Osteoblast (primary cell): ENCODE data around the gene KCTD19. TPM values are rescaled to one million over a fixed set of nuclear protein-coding genes. Genes with fewer than 3 reads are reported as not detected.

Experiments
- DNase-seq: peaks from one replicate; pipeline ENCODE4 v3.0.0; 2011; ENCODE audit warnings: low spot score, mixed read lengths; ENCODE audit not compliant: insufficient read length; ENCODE audit errors: missing footprints
- H2AFZ ChIP-seq: 2 replicates; pipeline ENCODE4 v1.6.0; 2011; ENCODE audit warnings: mild to moderate bottlenecking, low read length
- H3K27ac ChIP-seq: 2 replicates; pipeline ENCODE4 v1.5.1; 2011; ENCODE audit warnings: mild to moderate bottlenecking, low read depth, low read length, moderate library complexity
- H3K27me3 ChIP-seq: 2 replicates; pipeline ENCODE4 v1.6.0; 2012; ENCODE audit warnings: mild to moderate bottlenecking, control low read depth, inconsistent platforms, low read length, moderate library complexity; ENCODE audit not compliant: insufficient read depth
- H3K36me3 ChIP-seq: 2 replicates; pipeline ENCODE4 v1.5.1; 2011; ENCODE audit warnings: mild to moderate bottlenecking, low read length, control low read depth, moderate library complexity; ENCODE audit not compliant: insufficient read depth
- H3K4me1 ChIP-seq: 2 replicates; pipeline ENCODE4 v1.5.1; 2011; ENCODE audit warnings: mild to moderate bottlenecking, low read length, control low read depth, moderate library complexity; ENCODE audit not compliant: insufficient read depth
- H3K4me2 ChIP-seq: 2 replicates; pipeline ENCODE4 v1.6.0; 2011; ENCODE audit warnings: mild to moderate bottlenecking, low read length; ENCODE audit not compliant: insufficient read depth
- H3K4me3 ChIP-seq: fragments of 200-600 bp; sonication (generic); 3 replicates; pipeline ENCODE4 v1.5.1; 2012; ENCODE audit warnings: mild to moderate bottlenecking, low read length, inconsistent platforms; ENCODE audit not compliant: insufficient read depth
- H3K79me2 ChIP-seq: 2 replicates; pipeline ENCODE4 v1.6.0; 2012; ENCODE audit warnings: mild to moderate bottlenecking, low read length, control low read depth, inconsistent platforms; ENCODE audit not compliant: insufficient read depth
- H3K9me3 ChIP-seq: 2 replicates; pipeline ENCODE4 v1.5.1; 2011; ENCODE audit warnings: low read depth, low read length, control low read depth
- H4K20me1 ChIP-seq: 2 replicates; pipeline ENCODE4 v1.6.0; 2012; ENCODE audit warnings: mild to moderate bottlenecking, low read length, control low read depth; ENCODE audit not compliant: insufficient read depth
- total RNA-seq: library from RNA; depleted of rRNA; stranded (reverse); fragments of >200 nt; gene quantifications from 2 replicates; pipeline ENCODE4 v1.2.3, GENCODE V29; 2012
- TF ChIP-seq, protein P1 (sequence below): IDR thresholded peaks from 2 replicates; pipeline ENCODE4 v1.5.1; 2011; ENCODE audit warnings: mild to moderate bottlenecking, low read depth, low read length, moderate library complexity; ENCODE audit errors: extremely low read depth

KCTD19 gene
- total RNA-seq, 1 donor: not detected

DNA sequence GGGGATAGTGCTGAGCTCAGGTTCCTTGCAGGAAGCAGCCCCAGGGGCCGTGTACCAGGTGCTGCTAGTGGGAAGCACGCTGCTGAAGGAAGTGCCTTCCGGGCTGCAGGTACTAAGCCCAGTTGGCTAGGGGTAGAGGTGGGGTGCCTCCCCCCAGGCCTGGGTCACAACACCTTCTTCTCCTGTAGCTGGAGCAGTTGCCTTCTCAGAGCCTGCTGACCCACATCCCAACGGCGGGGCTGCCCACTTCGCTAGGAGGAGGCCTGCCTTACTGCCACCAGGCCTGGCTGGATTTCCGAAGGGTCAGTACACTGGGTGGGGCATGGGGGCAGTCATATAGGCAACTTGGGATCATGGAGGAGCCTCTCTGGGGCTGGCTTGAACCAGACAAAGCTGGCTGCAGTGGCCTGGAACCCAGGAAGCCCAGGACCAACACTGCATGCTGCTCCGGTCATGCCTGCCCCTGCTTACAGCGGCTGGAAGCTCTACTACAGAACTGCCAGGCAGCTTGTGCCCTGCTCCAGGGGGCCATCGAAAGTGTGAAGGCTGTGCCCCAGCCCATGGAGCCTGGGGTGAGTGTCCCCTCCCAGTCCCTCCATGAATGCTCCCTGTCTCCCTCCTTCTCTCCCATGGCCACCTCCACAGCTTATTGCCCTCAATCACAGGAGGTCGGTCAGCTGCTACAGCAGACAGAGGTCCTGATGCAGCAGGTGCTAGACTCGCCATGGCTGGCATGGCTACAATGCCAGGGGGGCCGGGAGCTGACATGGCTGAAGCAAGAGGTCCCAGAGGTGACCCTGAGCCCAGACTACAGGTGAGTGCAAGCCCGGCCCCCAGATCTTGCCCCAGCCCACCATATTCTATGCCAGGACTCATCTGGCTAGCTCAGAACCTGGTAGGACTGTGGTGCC is 44.8 kb downstream of the KCTD19 start:
- Histone ChIP-seq H3K27me3 (no peaks in the 10 kb centered on the region), H3K36me3 (peaks cover 26% of the 10 kb centered on the region), H3K9me3 (no peaks in the 10 kb centered on the region), H3K4me2 (no peak overlapping the region), H2AFZ (no peak overlapping the region), H3K27ac (no peak overlapping the region), H3K4me1 (peaks cover 32% of the 10 kb centered on the region), H3K79me2 (peaks cover 8% of the 10 kb centered on the region), H3K4me3 (no peak overlapping the region), H4K20me1 (no peaks in the 10 kb centered on the region)
- DNase-seq: peak; percentile 83
- TF ChIP-seq, protein P1, sequence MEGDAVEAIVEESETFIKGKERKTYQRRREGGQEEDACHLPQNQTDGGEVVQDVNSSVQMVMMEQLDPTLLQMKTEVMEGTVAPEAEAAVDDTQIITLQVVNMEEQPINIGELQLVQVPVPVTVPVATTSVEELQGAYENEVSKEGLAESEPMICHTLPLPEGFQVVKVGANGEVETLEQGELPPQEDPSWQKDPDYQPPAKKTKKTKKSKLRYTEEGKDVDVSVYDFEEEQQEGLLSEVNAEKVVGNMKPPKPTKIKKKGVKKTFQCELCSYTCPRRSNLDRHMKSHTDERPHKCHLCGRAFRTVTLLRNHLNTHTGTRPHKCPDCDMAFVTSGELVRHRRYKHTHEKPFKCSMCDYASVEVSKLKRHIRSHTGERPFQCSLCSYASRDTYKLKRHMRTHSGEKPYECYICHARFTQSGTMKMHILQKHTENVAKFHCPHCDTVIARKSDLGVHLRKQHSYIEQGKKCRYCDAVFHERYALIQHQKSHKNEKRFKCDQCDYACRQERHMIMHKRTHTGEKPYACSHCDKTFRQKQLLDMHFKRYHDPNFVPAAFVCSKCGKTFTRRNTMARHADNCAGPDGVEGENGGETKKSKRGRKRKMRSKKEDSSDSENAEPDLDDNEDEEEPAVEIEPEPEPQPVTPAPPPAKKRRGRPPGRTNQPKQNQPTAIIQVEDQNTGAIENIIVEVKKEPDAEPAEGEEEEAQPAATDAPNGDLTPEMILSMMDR: no peak

DNA sequence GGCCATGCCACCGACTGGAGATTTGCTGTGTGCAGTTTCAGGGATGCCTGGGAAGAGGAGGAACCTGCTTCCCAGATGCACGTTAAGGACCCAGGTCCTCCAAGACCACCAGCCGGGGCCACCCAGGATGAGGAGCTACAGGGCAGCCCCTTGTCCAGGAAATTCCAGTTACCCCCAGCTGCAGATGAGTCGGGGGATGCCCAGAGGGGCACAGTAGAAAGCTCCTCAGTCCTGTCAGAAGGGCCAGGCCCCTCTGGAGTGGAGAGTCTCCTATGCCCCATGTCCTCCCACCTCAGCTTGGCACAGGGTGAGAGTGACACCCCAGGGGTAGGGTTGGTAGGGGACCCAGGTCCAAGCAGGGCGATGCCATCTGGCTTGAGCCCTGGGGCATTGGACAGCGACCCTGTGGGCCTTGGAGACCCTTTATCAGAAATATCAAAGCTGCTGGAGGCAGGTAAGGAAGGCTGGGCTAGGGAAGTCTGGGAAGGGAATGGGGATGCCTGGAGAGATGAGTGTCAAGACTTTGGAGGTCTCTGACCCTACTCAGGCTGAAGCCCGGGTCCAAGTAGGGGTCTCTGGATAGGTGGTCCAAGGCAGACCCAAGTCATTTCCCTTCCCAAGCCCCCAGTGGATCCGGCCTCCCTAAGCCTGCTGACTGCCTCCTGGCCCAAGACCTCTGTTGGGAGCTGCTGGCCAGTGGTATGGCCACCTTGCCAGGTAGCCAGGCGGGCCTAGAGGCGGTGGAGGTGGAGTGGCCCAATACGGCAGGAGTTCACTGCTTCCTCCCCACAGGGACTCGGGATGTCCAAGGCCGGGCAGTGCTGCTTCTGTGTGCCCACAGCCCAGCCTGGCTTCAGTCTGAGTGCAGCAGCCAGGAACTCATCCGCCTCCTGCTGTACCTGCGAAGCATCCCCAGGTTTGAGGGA is 46.2 kb downstream of the KCTD19 start:
- no peak overlapping the region for H3K27ac ChIP-seq
- H3K79me2 ChIP-seq: peaks cover 20% of the 10 kb centered on the region
- peak overlapping the region; percentile 64 for H3K4me2 ChIP-seq
- TF ChIP-seq, protein P1: no peak
- H3K27me3 ChIP-seq: no peaks in the 10 kb centered on the region
- H3K9me3 ChIP-seq: no peaks in the 10 kb centered on the region
- H3K4me1 ChIP-seq: peaks cover 37% of the 10 kb centered on the region
- H2AFZ ChIP-seq: no peak overlapping the region
- H4K20me1 ChIP-seq: no peaks in the 10 kb centered on the region
- peak overlapping the region; percentile 78 for H3K4me3 ChIP-seq
- peaks cover 28% of the 10 kb centered on the region for H3K36me3 ChIP-seq
- DNase-seq: peak; percentile 73

DNA sequence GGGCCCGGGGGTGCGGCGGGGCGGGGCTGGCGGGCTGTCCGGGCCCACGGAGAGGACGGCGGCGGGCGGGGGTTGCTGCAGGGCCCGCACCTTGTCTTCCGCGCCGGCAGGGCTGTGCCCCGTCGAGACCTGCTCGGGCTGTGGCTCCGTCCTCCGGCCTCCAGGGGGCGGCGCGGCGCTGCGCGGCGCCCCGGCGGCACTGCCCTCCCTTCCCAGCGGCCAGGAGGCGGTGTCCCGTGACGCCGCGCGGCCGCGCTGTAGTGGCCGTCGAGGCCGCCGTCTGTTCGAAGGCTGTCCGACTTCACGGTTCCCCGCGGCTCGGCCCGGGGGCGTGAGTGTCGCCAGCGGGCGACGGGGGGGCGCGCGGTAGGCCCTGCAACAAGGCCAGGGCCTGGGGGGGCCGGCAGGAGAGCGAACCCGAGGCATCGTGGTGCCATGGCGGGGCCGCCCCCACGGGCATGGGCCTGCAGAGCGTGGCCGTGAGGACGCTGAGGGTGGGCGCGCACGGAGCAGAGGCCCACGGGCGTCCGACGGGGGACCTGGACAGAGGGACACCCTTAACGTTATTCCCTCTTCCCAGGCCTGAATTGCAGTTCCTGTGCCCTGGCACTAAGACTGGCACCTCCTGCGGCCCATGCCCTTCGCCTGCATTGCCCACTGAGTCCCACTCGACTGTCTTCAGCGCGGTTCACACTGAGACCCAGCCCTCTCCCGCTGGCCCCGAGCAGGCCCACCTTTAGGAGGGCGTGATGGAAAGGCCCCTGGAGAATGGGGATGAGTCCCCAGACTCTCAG is 47.0 kb downstream of the KCTD19 start, which contains the start of gene PLEKHG4:
Gene PLEKHG4 (plus strand): TSS at position 237 of the 794 bp plus-strand sequence. CDS start 513 bp downstream, at position 750.
- H3K27ac ChIP-seq: peak within 1 kb of the TSS; percentile 94
- peaks cover 39% of the 10 kb centered on the region for H3K4me1 ChIP-seq
- H3K36me3 ChIP-seq: peaks cover 25% of the 10 kb centered on the region
- H3K4me3 ChIP-seq: peak within 1 kb of the TSS; percentile 78
- H4K20me1 ChIP-seq: no peaks in the 10 kb centered on the region
- peaks cover 22% of the 10 kb centered on the region for H3K79me2 ChIP-seq
- peak within 1 kb of the TSS; percentile 62 for H2AFZ ChIP-seq
- peak; percentile 99 for DNase-seq
- H3K9me3 ChIP-seq: no peaks in the 10 kb centered on the region
- H3K4me2 ChIP-seq: peak within 1 kb of the TSS; percentile 92
- TF ChIP-seq, protein P1: peak; percentile 48
- H3K27me3 ChIP-seq: no peaks in the 10 kb centered on the region
